ENCODE measurements around the gene KCNK5. TPM values are rescaled to one million over a fixed set of nuclear protein-coding genes. Genes with fewer than 3 reads are reported as not detected.

The KCNK5 gene
- polyA plus RNA-seq, 3 donors = 0.09 TPM; not detected in 2

GRCh38 chr6:39231521-39232243 lies 2.4 kb upstream of the KCNK5 start:
- H3K27me3 Mint-ChIP-seq (ENCODE audit: low read depth in 3 of 3) = peaks cover 4 to 18% (median 13%) of the 10 kb centered on the region in 3 donors
- Histone ChIP-seq H3K4me3 (replicated peaks in 1 of 3; ENCODE audit: low read depth in 2 of 3, low read length in 3 of 3) (no peak overlapping the region), H3K4me1 (ENCODE audit: control insufficient read depth in 1 of 2, insufficient read depth in 2 of 2, low read length in 2 of 2) (peaks cover 31 to 34% of the 10 kb centered on the region in 2 donors), H3K9me3 (replicated peaks in 1 of 2; ENCODE audit: control insufficient read depth in 1 of 2, insufficient read depth in 1 of 2, low read length in 2 of 2) (no peaks in the 10 kb centered on the region), H3K36me3 (replicated peaks in 1 of 2; ENCODE audit: control insufficient read depth in 1 of 2, insufficient read depth in 2 of 2, low read length in 2 of 2) (no peaks in the 10 kb centered on the region), H3K27ac (ENCODE audit: low read depth in 1 of 2, low read length in 2 of 2) (no peak overlapping the region), H2AFZ (ENCODE audit: insufficient read depth, low read depth, low read length, poor library complexity, severe bottlenecking) (no peak overlapping the region), H3K4me2 (replicated peaks; ENCODE audit: extremely low read depth, low read length, poor library complexity, severe bottlenecking) (no peak overlapping the region), H4K20me1 (ENCODE audit: insufficient read depth, low read length) (no peaks in the 10 kb centered on the region), H3K27me3 (ENCODE audit: control insufficient read depth in 2 of 2, insufficient read depth in 2 of 2, low read length in 2 of 2) (no peaks in the 10 kb centered on the region), H3K9ac (ENCODE audit: insufficient read depth, low read length, poor library complexity, severe bottlenecking) (no peak overlapping the region), H3K79me2 (ENCODE audit: insufficient read depth, low read length) (peaks cover 23% of the 10 kb centered on the region)
- 96% methylated on average over 3 of the region's 7 CpGs for WGBS (ENCODE audit: insufficient coverage)
- H3K9me3 Mint-ChIP-seq = peaks cover 0 to 2% (median 0%) of the 10 kb centered on the region in 7 donors
- no peak overlapping the region for H3K27ac Mint-ChIP-seq
- peaks cover 31% of the 10 kb centered on the region for H3K4me1 Mint-ChIP-seq
- intact Hi-C loops (cut with micrococcal nuclease) = no loop called here
- TF ChIP-seq CTCF (IDR thresholded peaks at IDR 0.05) = no peak
- H3K4me3 Mint-ChIP-seq = no peak overlapping the region
- no peak for DNase-seq
- no peaks in the 10 kb centered on the region for H3K36me3 Mint-ChIP-seq

GRCh38 chr6:39230654-39231035 lies 1.4 kb upstream of the KCNK5 start:
- peaks cover 41% of the 10 kb centered on the region for H3K4me1 Mint-ChIP-seq
- H2AFZ ChIP-seq (ENCODE audit: insufficient read depth, low read depth, low read length, poor library complexity, severe bottlenecking) = no peak overlapping the region
- intact Hi-C loops (cut with micrococcal nuclease) = no loop called here
- H4K20me1 ChIP-seq (ENCODE audit: insufficient read depth, low read length) = no peaks in the 10 kb centered on the region
- no peak overlapping the region for H3K9ac ChIP-seq (ENCODE audit: insufficient read depth, low read length, poor library complexity, severe bottlenecking)
- H3K27me3 Mint-ChIP-seq (ENCODE audit: low read depth in 3 of 3) = peaks cover 4 to 18% (median 13%) of the 10 kb centered on the region in 3 donors
- H3K27ac Mint-ChIP-seq = no peak overlapping the region
- H3K36me3 ChIP-seq (replicated peaks in 1 of 2; ENCODE audit: control insufficient read depth in 1 of 2, insufficient read depth in 2 of 2, low read length in 2 of 2) = no peaks in the 10 kb centered on the region
- peaks cover 0 to 2% (median 0%) of the 10 kb centered on the region in 7 donors for H3K9me3 Mint-ChIP-seq
- DNase-seq = no peak
- peaks cover 41 to 44% of the 10 kb centered on the region in 2 donors for H3K4me1 ChIP-seq (ENCODE audit: control insufficient read depth in 1 of 2, insufficient read depth in 2 of 2, low read length in 2 of 2)
- H3K36me3 Mint-ChIP-seq = no peaks in the 10 kb centered on the region
- H3K27ac ChIP-seq (ENCODE audit: low read depth in 1 of 2, low read length in 2 of 2) = no peak overlapping the region
- H3K4me3 Mint-ChIP-seq = no peak overlapping the region
- WGBS (ENCODE audit: insufficient coverage) = no CpG with 5 or more reads among the region's 3 CpGs
- peaks cover 23% of the 10 kb centered on the region for H3K79me2 ChIP-seq (ENCODE audit: insufficient read depth, low read length)
- H3K9me3 ChIP-seq (replicated peaks in 1 of 2; ENCODE audit: control insufficient read depth in 1 of 2, insufficient read depth in 1 of 2, low read length in 2 of 2) = no peaks in the 10 kb centered on the region
- no peak overlapping the region for H3K4me2 ChIP-seq (replicated peaks; ENCODE audit: extremely low read depth, low read length, poor library complexity, severe bottlenecking)
- no peaks in the 10 kb centered on the region for H3K27me3 ChIP-seq (ENCODE audit: control insufficient read depth in 2 of 2, insufficient read depth in 2 of 2, low read length in 2 of 2)
- H3K4me3 ChIP-seq (replicated peaks in 1 of 3; ENCODE audit: low read depth in 2 of 3, low read length in 3 of 3) = no peak overlapping the region
- no peak for TF ChIP-seq CTCF (IDR thresholded peaks at IDR 0.05)
